HEK293T (cell line): ENCODE data around the gene NOXO1.

Experiments
- ARNT ChIP-seq: fragments of 450-650 bp; IDR thresholded peaks from 2 replicates; pipeline ENCODE4 v1.6.1; 2017; ENCODE audit warnings: mild to moderate bottlenecking
- BHLHE40 ChIP-seq: fragments of 450-650 bp; IDR thresholded peaks from 2 replicates; pipeline ENCODE4 v1.6.1; 2016; ENCODE audit warnings: mild to moderate bottlenecking, moderate library complexity, borderline replicate concordance
- CTBP1 ChIP-seq: fragments of 450-650 bp; IDR thresholded peaks from 2 replicates; pipeline ENCODE4 v1.6.1; 2016; ENCODE audit warnings: borderline replicate concordance
- FOXA1 ChIP-seq: fragments of 450-650 bp; IDR thresholded peaks from 2 replicates; pipeline ENCODE4 v1.6.1; 2016; ENCODE audit warnings: mild to moderate bottlenecking
- FOXM1 ChIP-seq: fragments of 450-650 bp; IDR thresholded peaks from 2 replicates; pipeline ENCODE4 v1.6.1; 2017; ENCODE audit warnings: mild to moderate bottlenecking, borderline replicate concordance
- NFRKB ChIP-seq: fragments of 450-650 bp; IDR thresholded peaks from 2 replicates; pipeline ENCODE4 v1.6.1; 2016; ENCODE audit warnings: mild to moderate bottlenecking, moderate library complexity
- SP1 ChIP-seq: fragments of 450-650 bp; IDR thresholded peaks from 2 replicates; pipeline ENCODE4 v1.6.1; 2017
- SUZ12 ChIP-seq: fragments of 450-650 bp; IDR thresholded peaks from 2 replicates; pipeline ENCODE4 v1.6.1; 2016; ENCODE audit warnings: mild to moderate bottlenecking
- TF ChIP-seq, protein P1 (sequence below): fragments of 450-650 bp; IDR thresholded peaks from 2 replicates; pipeline ENCODE4 v1.6.1; 2016

DNA sequence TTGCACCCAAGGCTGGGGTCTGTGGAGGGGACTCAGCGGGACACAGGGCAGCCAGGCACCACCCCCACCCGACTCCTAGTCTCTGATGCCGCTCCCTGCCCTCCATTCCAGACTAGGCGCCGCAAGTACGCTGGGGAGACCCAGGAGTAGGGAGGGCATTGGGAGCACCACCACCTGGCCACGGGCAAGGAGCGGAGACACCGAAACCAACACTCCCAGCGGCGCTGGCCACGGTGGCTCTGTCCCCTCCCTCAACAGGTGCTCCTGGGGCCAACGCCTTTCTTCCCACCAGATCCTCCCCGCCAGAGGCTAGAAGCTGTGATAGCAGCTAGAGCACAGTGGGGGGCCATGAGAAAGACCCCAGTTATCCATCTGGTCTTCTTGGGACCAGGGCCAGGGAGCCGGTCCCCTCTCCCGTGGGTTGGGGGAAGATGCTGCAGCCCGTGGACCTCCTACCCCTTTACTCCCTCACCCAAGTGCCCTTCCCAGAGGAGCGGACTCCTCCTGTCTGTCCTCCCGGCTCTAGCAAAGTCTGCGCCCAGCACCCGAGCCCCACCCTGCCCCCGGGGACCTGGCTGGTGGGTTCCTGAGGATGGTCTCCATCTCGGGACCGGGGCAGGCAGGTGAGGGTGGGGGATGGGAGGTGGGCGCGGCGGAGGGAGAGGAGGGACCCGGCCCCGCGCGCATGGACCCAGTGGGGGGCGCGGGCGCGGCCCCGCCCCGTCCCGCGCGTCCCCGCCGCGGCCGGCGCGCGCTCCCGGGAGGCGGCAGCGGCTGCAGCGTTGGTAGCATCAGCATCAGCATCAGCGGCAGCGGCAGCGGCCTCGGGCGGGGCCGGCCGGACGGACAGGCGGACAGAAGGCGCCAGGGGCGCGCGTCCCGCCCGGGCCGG lies 8.2 kb upstream of the NOXO1 start, which contains the start of gene SYNGR3:
- TF ChIP-seq FOXA1: no peak
- TF ChIP-seq, protein P1, sequence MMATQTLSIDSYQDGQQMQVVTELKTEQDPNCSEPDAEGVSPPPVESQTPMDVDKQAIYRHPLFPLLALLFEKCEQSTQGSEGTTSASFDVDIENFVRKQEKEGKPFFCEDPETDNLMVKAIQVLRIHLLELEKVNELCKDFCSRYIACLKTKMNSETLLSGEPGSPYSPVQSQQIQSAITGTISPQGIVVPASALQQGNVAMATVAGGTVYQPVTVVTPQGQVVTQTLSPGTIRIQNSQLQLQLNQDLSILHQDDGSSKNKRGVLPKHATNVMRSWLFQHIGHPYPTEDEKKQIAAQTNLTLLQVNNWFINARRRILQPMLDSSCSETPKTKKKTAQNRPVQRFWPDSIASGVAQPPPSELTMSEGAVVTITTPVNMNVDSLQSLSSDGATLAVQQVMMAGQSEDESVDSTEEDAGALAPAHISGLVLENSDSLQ: no peak
- no peak for TF ChIP-seq SP1
- TF ChIP-seq BHLHE40: no peak
- TF ChIP-seq FOXM1: no peak
- no peak for TF ChIP-seq ARNT
- no peak for TF ChIP-seq NFRKB
- no peak for TF ChIP-seq SUZ12
- no peak for TF ChIP-seq CTBP1
